ENCODE data around the gene SEPTIN2.
"Not testable (repeated sequence)": the region's sequence is repeated elsewhere in the genome, so short reads cannot be mapped to it uniquely, and the experiment has no call there.

The SEPTIN2 gene

GRCh38 chr2:241373446-241373845 is 57.7 kb downstream of the SEPTIN2 start:
- no peak for TF ChIP-seq CTCF (IDR thresholded peaks at IDR 0.05; ENCODE audit: control extremely low read depth, extremely low read depth, low read depth, missing control alignments)
- POLR2A ChIA-PET = no interaction called here
- CTCF ChIA-PET = interaction anchor here (2.1 to 2.2 kb wide), 2 partner anchors 10 to 12 kb away, joined by 7 to 9 read pairs; no protein-coding TSS in a partner anchor

GRCh38 chr2:241373906-241374305 is 58.2 kb downstream of the SEPTIN2 start:
- POLR2A ChIA-PET; DNase-seq (ENCODE audit: extremely low spot score): not testable (repeated sequence)
- CTCF ChIA-PET = interaction anchor here (0.7 to 2.1 kb wide), 3 partner anchors 10 to 18 kb away, joined by 4 to 9 read pairs (median 5); no protein-coding TSS in a partner anchor

More at GRCh38 chr2:241373446-241373845, 57.7 kb downstream of the SEPTIN2 start:
- no peak for DNase-seq (ENCODE audit: extremely low spot score)

- DNase-seq (ENCODE audit: extremely low spot score) = no peak
- no peak for TF ChIP-seq CTCF (IDR thresholded peaks at IDR 0.05; ENCODE audit: control extremely low read depth, extremely low read depth, low read depth, missing control alignments)
- CTCF ChIA-PET = interaction anchor here (1.0 to 2.1 kb wide), 4 partner anchors 10 to 16 kb away, joined by 4 to 9 read pairs (median 5); no protein-coding TSS in a partner anchor
- POLR2A ChIA-PET = no interaction called here
Measured at GRCh38 chr2:241375300-241375699, 59.6 kb downstream of the SEPTIN2 start.

- CTCF ChIA-PET = no interaction called here
- TF ChIP-seq CTCF (IDR thresholded peaks at IDR 0.05; ENCODE audit: control extremely low read depth, extremely low read depth, low read depth, missing control alignments) = no peak
- DNase-seq (ENCODE audit: extremely low spot score) = no peak
- POLR2A ChIA-PET = no interaction called here
Measured at GRCh38 chr2:241376808-241377207, 61.1 kb downstream of the SEPTIN2 start.

- DNase-seq (ENCODE audit: extremely low spot score) = no peak
- no peak for TF ChIP-seq CTCF (IDR thresholded peaks at IDR 0.05; ENCODE audit: control extremely low read depth, extremely low read depth, low read depth, missing control alignments)
- CTCF ChIA-PET = interaction anchor here (1.2 to 1.3 kb wide), 2 partner anchors 11 to 13 kb away, joined by 4 to 7 read pairs; no protein-coding TSS in a partner anchor
- POLR2A ChIA-PET = no interaction called here
Measured at GRCh38 chr2:241378816-241379215, 63.1 kb downstream of the SEPTIN2 start.

GRCh38 chr2:241379481-241380480 is 64.1 kb downstream of the SEPTIN2 start:
- no peak for DNase-seq (ENCODE audit: extremely low spot score)
- CTCF ChIA-PET = interaction anchor here (1.5 kb wide), 1 partner anchor 8 kb away, joined by 3 read pairs; no protein-coding TSS in a partner anchor
- TF ChIP-seq CTCF (IDR thresholded peaks at IDR 0.05; ENCODE audit: control extremely low read depth, extremely low read depth, low read depth, missing control alignments) = no peak
- POLR2A ChIA-PET = no interaction called here

- no peak for DNase-seq (ENCODE audit: extremely low spot score)
Measured at GRCh38 chr2:241381872-241382271, 66.1 kb downstream of the SEPTIN2 start.

GRCh38 chr2:241385450-241385849 is 69.7 kb downstream of the SEPTIN2 start:
- POLR2A ChIA-PET = interaction anchor here (0.8 kb wide), 1 partner anchor 26 kb away, joined by 3 read pairs; no protein-coding TSS in a partner anchor
- not testable (repeated sequence) for DNase-seq (ENCODE audit: extremely low spot score)

More at GRCh38 chr2:241381872-241382271, 66.1 kb downstream of the SEPTIN2 start:
- ChIA-PET CTCF (interaction anchor here (1.3 to 1.5 kb wide), 2 partner anchors 10 to 14 kb away, joined by 3 read pairs; no protein-coding TSS in a partner anchor), POLR2A (interaction anchor here (0.7 kb wide), 1 partner anchor 316 kb away, joined by 4 read pairs; no protein-coding TSS in a partner anchor)
- no peak for TF ChIP-seq CTCF (IDR thresholded peaks at IDR 0.05; ENCODE audit: control extremely low read depth, extremely low read depth, low read depth, missing control alignments)

More at GRCh38 chr2:241385450-241385849, 69.7 kb downstream of the SEPTIN2 start:
- CTCF ChIA-PET = interaction anchor here (1.3 to 2.1 kb wide), 4 partner anchors 10 to 13 kb away, joined by 3 to 9 read pairs (median 4); no protein-coding TSS in a partner anchor
